ENCODE measurements around the gene RANBP3.

- TF ChIP-seq EGR1 (IDR thresholded peaks at IDR 0.05) (no peak), CEBPB (IDR thresholded peaks at IDR 0.05) (no peak), USF1 (IDR thresholded peaks at IDR 0.05) (no peak)
Measured at GRCh38 chr19:5907241-5907640, 70.7 kb downstream of the RANBP3 start.
